HCT116 (cell line): ENCODE data around the gene BATF3. TPM values are rescaled to one million over a fixed set of nuclear protein-coding genes. Genes with fewer than 3 reads are reported as not detected.

ENCODE experiments used
- ATAC-seq: fragments of 200-7000 bp; cut with Tn5 transposase; 2 replicates; pipeline ENCODE4 v1.9.1; 2020; ENCODE audit warnings: mild to moderate bottlenecking, moderate library complexity
- BruUV-seq: library from RNA; stranded (reverse); fragments of 400-500 nt; replicated peaks from 2 replicates; lab custom pipeline; 2021; lab: Mats Ljungman, UMichigan
- CTCF ChIA-PET: fragments of 300-600 bp; sonication (Branson Sonifier 250); formaldehyde crosslinking; loops from one replicate; lab custom pipeline; 2021; ENCODE audit warnings: antibody characterized with exemption; lab: Charles Lee
- POLR2A ChIA-PET: fragments of 300-600, 350-600 bp; sonication (Branson Sonifier 250); formaldehyde crosslinking; loops from one replicate; lab custom pipeline; 2021; ENCODE audit warnings: antibody characterized with exemption; lab: Charles Lee
- RAD21 ChIA-PET, 2 experiments: fragments of 300-600 bp; sonication (Branson Sonifier 250); formaldehyde crosslinking; loops; one replicate each; lab custom pipeline; 2023; ENCODE audit warnings: low total read pairs in 2 of 2; ENCODE audit not compliant: uncharacterized antibody in 2 of 2, unreplicated experiment in 2 of 2, low non-redundant PET in 1 of 2; lab: Charles Lee
- DNase-seq: peaks from one replicate; pipeline ENCODE4 v3.0.0-alpha.2; 2010; ENCODE audit warnings: low read depth, low spot score
- H2AFZ ChIP-seq: fragments of 200-600 bp; shearing (Covaris generic), sonication (generic); 2 replicates; pipeline ENCODE4 v1.6.1; 2017; ENCODE audit warnings: low read depth, mixed run types, mixed read lengths, antibody characterized with exemption, low read length; ENCODE audit not compliant: poor library complexity, severe bottlenecking
- H3K27ac ChIP-seq: 2 replicates; pipeline ENCODE4 v1.5.1; 2012; ENCODE audit warnings: low read depth, low read length
- H3K27me3 ChIP-seq: fragments of 200-600 bp; sonication (generic); 2 replicates; pipeline ENCODE4 v1.6.1; 2016; ENCODE audit warnings: mixed run types, low read length, mixed read lengths; ENCODE audit not compliant: insufficient read depth
- H3K36me3 ChIP-seq, 2 experiments: fragments of 200-500 bp in 1 of 2; fragments of 200-600 bp in 1 of 2; sonication (Bioruptor generic) in 1 of 2; sonication (generic) in 1 of 2; 2 replicates each; pipeline versions ENCODE4 v1.5.1 to v1.6.1; 2014 to 2016; ENCODE audit warnings: low read length in 2 of 2, inconsistent platforms in 1 of 2, mixed read lengths in 1 of 2, mixed run types in 1 of 2; ENCODE audit not compliant: insufficient read depth in 2 of 2, control insufficient read depth in 1 of 2
- H3K4me1 ChIP-seq, 2 experiments: fragments of 200-600 bp in 1 of 2; sonication (generic) in 1 of 2; 2 replicates each; pipeline versions ENCODE4 v1.5.1 to v1.6.1; 2012 to 2017; ENCODE audit warnings: low read length in 2 of 2, inconsistent platforms in 1 of 2, mild to moderate bottlenecking in 1 of 2, mixed read lengths in 1 of 2, mixed run types in 1 of 2, moderate library complexity in 1 of 2; ENCODE audit not compliant: insufficient read depth in 2 of 2, control insufficient read depth in 1 of 2
- H3K4me2 ChIP-seq: fragments of 200-600 bp; sonication (generic); 2 replicates; pipeline ENCODE4 v1.6.1; 2017; ENCODE audit warnings: mixed run types, low read length, mixed read lengths
- H3K4me3 ChIP-seq, 2 experiments: fragments of 200-600 bp in 1 of 2; sonication (generic) in 1 of 2; replicated peaks in 1 of 2; 2 replicates each; pipeline ENCODE4 v1.5.1; 2011 to 2016; ENCODE audit warnings: low read length in 2 of 2, control low read depth in 1 of 2, low read depth in 1 of 2, mild to moderate bottlenecking in 1 of 2, mixed read lengths in 1 of 2, mixed run types in 1 of 2
- H3K79me2 ChIP-seq: fragments of 200-600 bp; sonication (generic); 2 replicates; pipeline ENCODE4 v1.6.1; 2017; ENCODE audit warnings: mild to moderate bottlenecking, mixed run types, low read length, moderate library complexity, mixed read lengths; ENCODE audit not compliant: insufficient read depth
- H3K9ac ChIP-seq: fragments of 200-600 bp; sonication (generic); 2 replicates; pipeline ENCODE4 v1.6.1; 2016; ENCODE audit warnings: low read length, mixed read lengths
- H3K9me2 ChIP-seq: fragments of 200-600 bp; sonication (generic), shearing (Covaris generic); 2 replicates; pipeline ENCODE4 v1.6.1; 2017; ENCODE audit warnings: mixed run types, mild to moderate bottlenecking, moderate library complexity; ENCODE audit not compliant: insufficient read depth
- H3K9me3 ChIP-seq, 2 experiments: fragments of 200-500 bp in 1 of 2; fragments of 200-600 bp in 1 of 2; sonication (Bioruptor generic) in 1 of 2; sonication (generic) in 1 of 2; 2 replicates each; pipeline ENCODE4 v1.6.1; 2014 to 2017; ENCODE audit warnings: low read length in 2 of 2, mixed read lengths in 2 of 2, inconsistent platforms in 1 of 2, low read depth in 1 of 2, mild to moderate bottlenecking in 1 of 2, mixed run types in 1 of 2, moderate library complexity in 1 of 2; ENCODE audit not compliant: control insufficient read depth in 1 of 2, insufficient read depth in 1 of 2
- H4K20me1 ChIP-seq: fragments of 200-600 bp; sonication (generic), shearing (Covaris generic); 2 replicates; pipeline ENCODE4 v1.6.1; 2017; ENCODE audit warnings: mixed run types, mild to moderate bottlenecking, moderate library complexity; ENCODE audit not compliant: insufficient read depth
- ELF1 ChIP-seq: IDR thresholded peaks from 2 replicates; pipeline ENCODE4 v1.6.1; 2012; ENCODE audit warnings: low read depth, borderline replicate concordance
- RAD21 ChIP-seq: IDR thresholded peaks from 2 replicates; pipeline ENCODE4 v1.6.1; 2012; ENCODE audit warnings: low read depth, mild to moderate bottlenecking
- SIN3A ChIP-seq: IDR thresholded peaks from 2 replicates; pipeline ENCODE4 v1.6.1; 2012; ENCODE audit warnings: low read depth
- intact Hi-C: fragments of 100-400 bp; cut with micrococcal nuclease; formaldehyde crosslinking; loops from 2 replicates; pipeline ENCODE4 v1.10.0; 2022
- total RNA-seq: library from RNA; stranded (reverse); gene quantifications from one replicate; pipeline ENCODE4 v1.2.1, GENCODE V29; 2021; ENCODE audit not compliant: unreplicated experiment
- TF ChIP-seq, protein P1 (sequence below), 3 experiments: fragments of 200-600 bp in 1 of 3; sonication (generic) in 1 of 3; IDR thresholded peaks in 2 of 3; conservative IDR thresholded peaks in 1 of 3; 2 replicates each; pipeline ENCODE4 v1.5.1; 2012 to 2017; ENCODE audit warnings: low read depth in 2 of 3, low read length in 2 of 3, antibody characterized with exemption in 1 of 3, borderline replicate concordance in 1 of 3, control low read depth in 1 of 3, mild to moderate bottlenecking in 1 of 3, mixed read lengths in 1 of 3, mixed run types in 1 of 3, moderate library complexity in 1 of 3; ENCODE audit not compliant: insufficient read depth in 1 of 3
- TF ChIP-seq, protein P2 (sequence below): IDR thresholded peaks from 2 replicates; pipeline ENCODE4 v1.6.1; 2011; ENCODE audit warnings: mild to moderate bottlenecking, low read length, moderate library complexity; ENCODE audit not compliant: insufficient replicate concordance; ENCODE audit errors: extremely low read depth

Gene BATF3
- total RNA-seq, 1 experiment from 2014 or later = 4.8 TPM

GRCh38 chr1:212671342-212672031 lies 28.2 kb downstream of the BATF3 start:
- no peaks in the 10 kb centered on the region for H3K27me3 ChIP-seq
- intact Hi-C loops = no loop called here
- ChIA-PET RAD21 (no interaction called here), CTCF (no interaction called here), POLR2A (interaction anchor here (1.1 kb wide), 1 partner anchor 62 kb away, joined by 3 read pairs; no protein-coding TSS in a partner anchor)
- H3K4me3 ChIP-seq = no peak overlapping the region
- H4K20me1 ChIP-seq = no peaks in the 10 kb centered on the region
- no peaks in the 10 kb centered on the region for H3K36me3 ChIP-seq
- H3K27ac ChIP-seq = no peak overlapping the region
- no peaks in the 10 kb centered on the region for H3K9me3 ChIP-seq
- 0 out of 2 replicates have a peak, but pooled peaks have one; percentile 22 for ATAC-seq
- no peak overlapping the region for H2AFZ ChIP-seq
- no TSS peak for BruUV-seq
- peaks cover 5 to 17% of the 10 kb centered on the region in 2 experiments; a peak in 3 of 4 replicates for H3K4me1 ChIP-seq
- H3K79me2 ChIP-seq = no peaks in the 10 kb centered on the region
- no peak overlapping the region for H3K9ac ChIP-seq
- no peaks in the 10 kb centered on the region for H3K9me2 ChIP-seq
- DNase-seq = no peak
- H3K4me2 ChIP-seq = no peak overlapping the region
- TF ChIP-seq ELF1 (no peak), SIN3A (no peak), RAD21 (no peak)
- TF ChIP-seq, protein P1, sequence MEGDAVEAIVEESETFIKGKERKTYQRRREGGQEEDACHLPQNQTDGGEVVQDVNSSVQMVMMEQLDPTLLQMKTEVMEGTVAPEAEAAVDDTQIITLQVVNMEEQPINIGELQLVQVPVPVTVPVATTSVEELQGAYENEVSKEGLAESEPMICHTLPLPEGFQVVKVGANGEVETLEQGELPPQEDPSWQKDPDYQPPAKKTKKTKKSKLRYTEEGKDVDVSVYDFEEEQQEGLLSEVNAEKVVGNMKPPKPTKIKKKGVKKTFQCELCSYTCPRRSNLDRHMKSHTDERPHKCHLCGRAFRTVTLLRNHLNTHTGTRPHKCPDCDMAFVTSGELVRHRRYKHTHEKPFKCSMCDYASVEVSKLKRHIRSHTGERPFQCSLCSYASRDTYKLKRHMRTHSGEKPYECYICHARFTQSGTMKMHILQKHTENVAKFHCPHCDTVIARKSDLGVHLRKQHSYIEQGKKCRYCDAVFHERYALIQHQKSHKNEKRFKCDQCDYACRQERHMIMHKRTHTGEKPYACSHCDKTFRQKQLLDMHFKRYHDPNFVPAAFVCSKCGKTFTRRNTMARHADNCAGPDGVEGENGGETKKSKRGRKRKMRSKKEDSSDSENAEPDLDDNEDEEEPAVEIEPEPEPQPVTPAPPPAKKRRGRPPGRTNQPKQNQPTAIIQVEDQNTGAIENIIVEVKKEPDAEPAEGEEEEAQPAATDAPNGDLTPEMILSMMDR (IDR thresholded peaks at IDR 0.05 in 2 of 3, conservative IDR thresholded peaks at IDR 0.05 in 1 of 3; ENCODE audit: borderline replicate concordance in 1 of 3, insufficient read depth in 1 of 3, low read depth in 2 of 3, low read length in 2 of 3) = no peak
- TF ChIP-seq, protein P2, sequence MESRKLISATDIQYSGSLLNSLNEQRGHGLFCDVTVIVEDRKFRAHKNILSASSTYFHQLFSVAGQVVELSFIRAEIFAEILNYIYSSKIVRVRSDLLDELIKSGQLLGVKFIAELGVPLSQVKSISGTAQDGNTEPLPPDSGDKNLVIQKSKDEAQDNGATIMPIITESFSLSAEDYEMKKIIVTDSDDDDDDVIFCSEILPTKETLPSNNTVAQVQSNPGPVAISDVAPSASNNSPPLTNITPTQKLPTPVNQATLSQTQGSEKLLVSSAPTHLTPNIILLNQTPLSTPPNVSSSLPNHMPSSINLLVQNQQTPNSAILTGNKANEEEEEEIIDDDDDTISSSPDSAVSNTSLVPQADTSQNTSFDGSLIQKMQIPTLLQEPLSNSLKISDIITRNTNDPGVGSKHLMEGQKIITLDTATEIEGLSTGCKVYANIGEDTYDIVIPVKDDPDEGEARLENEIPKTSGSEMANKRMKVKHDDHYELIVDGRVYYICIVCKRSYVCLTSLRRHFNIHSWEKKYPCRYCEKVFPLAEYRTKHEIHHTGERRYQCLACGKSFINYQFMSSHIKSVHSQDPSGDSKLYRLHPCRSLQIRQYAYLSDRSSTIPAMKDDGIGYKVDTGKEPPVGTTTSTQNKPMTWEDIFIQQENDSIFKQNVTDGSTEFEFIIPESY = no peak
- TF ChIP-seq, all 23 proteins: peak for 0
